HG03469 (cell line): ENCODE measurements around the gene OBP2A.
"Not testable (repeated sequence)": the region's sequence is repeated elsewhere in the genome, so short reads cannot be mapped to it uniquely, and the experiment has no call there.

ENCODE experiments used
- ATAC-seq: cut with Tn5 transposase; IDR thresholded peaks from one replicate; pipeline ENCODE4 v1.9.1; 2021; ENCODE audit warnings: mild to moderate bottlenecking, moderate library complexity, moderate number of reproducible peaks; ENCODE audit not compliant: unreplicated experiment

Gene OBP2A

DNA sequence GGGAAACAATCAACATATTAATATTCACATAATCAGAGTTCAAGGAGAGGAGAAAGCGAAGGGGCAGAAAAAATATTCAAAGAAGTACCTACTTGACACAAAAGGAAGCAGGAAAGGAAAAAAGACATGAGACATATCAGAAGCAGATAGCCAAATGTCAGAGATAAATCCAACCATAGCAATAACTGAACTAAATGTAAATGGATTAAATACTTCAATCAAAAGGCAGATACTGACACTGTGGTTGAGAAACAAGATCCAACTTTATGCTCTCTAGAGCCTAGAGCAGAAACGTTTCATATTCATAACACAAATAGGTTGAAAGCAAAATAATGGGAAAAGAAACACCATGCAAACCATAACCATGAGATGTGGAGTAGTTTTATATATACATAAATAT is 36.5 kb upstream of the OBP2A start:
- ATAC-seq, result no peak

GRCh38 chr9:135512241-135512603 is 33.7 kb upstream of the OBP2A start:
- ATAC-seq, result no peak

DNA sequence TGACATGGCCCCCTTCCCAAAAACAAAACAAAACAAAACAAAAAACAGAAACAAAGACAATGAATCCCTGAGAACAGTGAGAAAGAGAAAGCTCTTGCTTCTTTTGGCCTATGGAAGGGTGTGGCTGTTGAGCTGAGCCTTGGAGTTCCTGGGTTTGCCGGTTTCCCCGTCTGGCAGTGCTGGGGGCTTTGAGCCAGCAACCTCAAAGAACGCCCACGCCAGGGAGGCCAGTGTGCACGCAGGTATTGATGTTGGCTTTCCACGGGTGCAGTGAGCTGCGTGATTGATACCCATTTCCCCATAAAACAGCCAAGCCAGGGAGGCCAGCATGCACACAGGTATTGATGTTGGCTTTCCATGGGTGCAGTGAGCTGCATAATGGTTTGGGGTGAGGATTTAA is 33.0 kb upstream of the OBP2A start:
- no peak for ATAC-seq

- no peak for ATAC-seq
Measured at GRCh38 chr9:135513351-135513846, 32.5 kb upstream of the OBP2A start.

- not testable (repeated sequence) for ATAC-seq
Measured at GRCh38 chr9:135513906-135514305, 32.0 kb upstream of the OBP2A start.

GRCh38 chr9:135514342-135515082 is 31.4 kb upstream of the OBP2A start:
- ATAC-seq, result no peak

- ATAC-seq, result no peak
Measured at GRCh38 chr9:135515083-135515951, 30.6 kb upstream of the OBP2A start.

- ATAC-seq, result no peak
Measured at GRCh38 chr9:135516132-135516860, 29.6 kb upstream of the OBP2A start.

DNA sequence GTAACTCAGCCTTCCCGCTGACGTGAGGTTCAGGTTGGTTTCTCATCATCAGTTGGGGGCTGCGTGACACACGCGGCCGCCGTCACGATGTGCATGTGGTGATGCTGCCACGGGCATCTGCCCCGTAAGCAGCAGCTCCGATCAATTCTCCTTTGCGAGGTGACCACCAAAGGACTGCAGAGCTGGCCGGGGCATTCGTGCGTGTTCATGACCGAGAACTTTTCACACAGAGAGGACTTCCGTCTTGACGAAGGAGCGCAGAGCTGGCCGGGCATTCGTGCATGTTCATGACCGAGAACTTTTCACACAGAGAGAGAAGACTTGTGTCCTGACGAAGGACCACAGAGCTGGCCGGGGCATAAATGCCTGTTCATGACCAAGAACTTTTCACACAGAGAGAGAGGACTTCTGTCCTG is 28.5 kb upstream of the OBP2A start:
- no peak for ATAC-seq

DNA sequence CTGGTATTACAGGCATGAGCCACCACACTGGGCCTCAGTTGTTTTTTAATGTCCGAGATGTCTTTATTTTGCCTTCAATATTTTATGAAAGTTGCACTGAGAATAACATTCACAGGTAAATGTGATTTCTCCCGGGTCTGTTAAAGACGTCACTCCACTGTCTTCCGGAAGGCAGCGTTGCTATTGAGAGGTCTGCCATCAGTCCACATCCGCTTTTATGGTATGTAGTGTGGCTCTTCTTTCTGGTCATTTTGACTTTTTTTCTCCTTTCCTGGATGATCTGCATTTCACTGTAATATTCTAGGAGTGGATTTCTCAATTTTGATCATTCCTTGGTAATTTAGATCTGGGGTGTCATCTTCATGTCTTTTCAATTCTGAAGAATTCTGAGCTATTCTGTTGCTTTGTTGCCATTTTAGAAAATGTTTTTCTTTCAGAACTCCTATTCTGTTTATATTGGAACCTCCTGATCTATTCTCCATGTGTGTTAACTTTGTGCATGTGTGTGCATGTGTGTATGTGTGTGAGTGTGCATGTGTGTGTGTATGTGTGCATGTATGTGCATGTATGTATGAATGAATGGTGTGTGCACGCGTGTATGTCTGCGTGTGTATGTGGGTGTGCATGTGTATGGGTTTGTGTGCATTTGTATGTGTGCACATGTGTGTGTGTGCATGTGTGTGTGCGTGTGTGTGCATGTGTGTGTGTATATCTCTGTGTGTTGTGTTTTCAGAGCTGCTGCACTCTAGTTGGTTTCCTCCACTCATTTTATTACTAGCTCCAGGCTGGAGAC is 26.6 kb upstream of the OBP2A start:
- ATAC-seq, result no peak

- no peak for ATAC-seq
Measured at GRCh38 chr9:135520916-135521607, 24.9 kb upstream of the OBP2A start, which contains the start of gene LCN1. Gene LCN1 (plus strand): TSS chr9:135521440. CDS start chr9:135521498, 58 bp downstream.

DNA sequence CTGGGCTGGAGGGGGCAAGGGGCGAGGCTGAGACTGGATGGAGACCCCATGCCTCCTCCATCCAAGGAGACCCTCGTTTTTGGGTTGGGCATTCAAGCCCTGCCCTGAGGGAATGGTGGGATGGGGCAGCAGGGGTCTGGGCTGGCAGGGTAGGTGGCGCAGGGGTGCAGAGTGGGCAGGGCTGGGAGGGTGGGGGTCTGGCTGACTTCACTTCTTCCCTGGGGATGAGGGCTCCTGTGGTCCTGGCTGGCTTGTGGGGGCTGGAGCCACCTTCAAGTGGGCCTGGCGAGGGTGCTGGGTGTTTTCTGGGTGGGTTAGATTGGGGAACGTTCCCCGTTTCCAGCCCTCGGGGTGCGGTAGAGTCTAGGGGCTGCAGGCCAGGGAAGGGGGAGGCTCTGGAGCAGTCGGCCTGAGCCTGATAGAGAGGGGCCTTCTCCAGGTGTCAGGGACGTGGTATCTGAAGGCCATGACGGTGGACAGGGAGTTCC is 24.3 kb upstream of the OBP2A start:
- ATAC-seq, result no peak

DNA sequence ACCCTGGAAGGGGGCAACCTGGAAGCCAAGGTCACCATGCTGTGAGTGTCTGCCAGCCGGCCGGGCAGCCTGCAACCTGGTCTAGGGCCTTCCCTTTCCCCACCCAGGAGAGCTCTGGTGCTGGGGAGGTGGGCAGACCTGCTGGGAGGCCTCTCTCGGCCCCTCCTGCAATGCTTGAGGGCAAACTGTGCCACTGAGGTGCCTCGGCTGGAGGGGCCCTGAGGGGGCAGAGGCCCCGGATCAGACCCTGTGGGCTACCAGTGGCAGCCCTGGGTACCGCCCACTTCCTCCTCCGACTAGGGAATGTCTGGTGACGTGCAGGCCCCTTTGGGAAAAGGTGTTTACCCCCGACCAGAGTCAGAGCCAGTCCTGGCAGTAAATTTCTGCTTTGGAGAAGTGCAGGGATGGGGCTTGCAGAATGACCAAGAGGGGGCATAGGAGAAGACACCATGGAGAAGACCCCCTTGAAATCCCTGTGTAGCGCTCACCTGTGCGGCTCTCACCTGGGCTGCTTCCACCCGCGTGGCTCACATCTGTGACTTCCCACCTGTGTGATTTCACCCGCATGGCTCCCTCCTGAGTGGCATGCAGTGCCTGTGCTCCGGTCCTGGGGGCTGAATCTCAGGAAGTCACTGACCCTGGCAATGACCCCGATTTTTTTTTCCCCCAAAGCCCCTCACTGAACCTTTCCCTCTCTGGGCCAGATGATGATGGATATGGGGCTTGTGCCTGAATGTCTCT is 23.6 kb upstream of the OBP2A start:
- ATAC-seq, result no peak

DNA sequence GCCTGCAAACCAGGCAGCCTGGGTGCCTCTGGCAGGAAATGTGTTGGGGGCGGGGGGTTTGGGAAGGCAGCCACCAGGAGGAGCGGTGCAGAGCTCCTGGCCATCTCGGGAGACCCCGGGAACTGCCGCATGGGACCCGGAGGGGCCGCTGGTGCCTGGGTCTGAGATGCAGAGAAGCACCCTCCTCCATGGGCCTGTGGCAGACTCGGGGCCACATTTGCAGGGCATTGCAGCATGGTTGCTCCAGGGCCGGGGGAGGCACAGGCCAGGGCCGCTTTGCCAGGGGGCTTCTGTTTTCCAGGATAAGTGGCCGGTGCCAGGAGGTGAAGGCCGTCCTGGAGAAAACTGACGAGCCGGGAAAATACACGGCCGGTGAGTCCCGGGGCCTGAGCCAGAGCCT is 23.0 kb upstream of the OBP2A start:
- no peak for ATAC-seq

DNA sequence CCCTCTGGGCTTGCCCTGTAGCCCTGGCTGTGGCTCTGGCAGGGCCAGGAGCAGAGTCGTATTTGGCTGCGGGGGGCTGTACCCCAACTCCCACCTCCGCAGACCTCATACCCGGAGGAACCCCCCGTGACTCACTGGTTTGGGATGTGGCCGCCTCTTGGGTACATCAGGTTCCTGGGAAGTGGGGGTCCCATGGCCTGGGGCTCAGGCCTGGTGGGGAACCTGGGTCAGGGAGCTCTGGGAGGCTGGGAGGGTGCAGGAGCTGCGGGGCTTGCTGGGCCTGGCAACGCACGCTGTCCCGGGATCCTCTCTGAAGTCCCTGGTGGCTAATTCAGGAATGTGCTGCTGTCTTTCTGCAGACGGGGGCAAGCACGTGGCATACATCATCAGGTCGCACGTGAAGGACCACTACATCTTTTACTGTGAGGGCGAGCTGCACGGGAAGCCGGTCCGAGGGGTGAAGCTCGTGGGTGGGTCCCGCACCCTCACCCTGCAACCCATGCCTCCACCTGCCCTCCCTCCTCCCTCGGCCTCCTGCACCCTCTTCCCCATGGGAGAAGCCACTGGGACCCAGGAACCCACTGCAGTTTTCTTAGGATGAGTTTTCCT is 22.3 kb upstream of the OBP2A start:
- ATAC-seq, result no peak

GRCh38 chr9:135524130-135524861 is 21.6 kb upstream of the OBP2A start:
- no peak for ATAC-seq

DNA sequence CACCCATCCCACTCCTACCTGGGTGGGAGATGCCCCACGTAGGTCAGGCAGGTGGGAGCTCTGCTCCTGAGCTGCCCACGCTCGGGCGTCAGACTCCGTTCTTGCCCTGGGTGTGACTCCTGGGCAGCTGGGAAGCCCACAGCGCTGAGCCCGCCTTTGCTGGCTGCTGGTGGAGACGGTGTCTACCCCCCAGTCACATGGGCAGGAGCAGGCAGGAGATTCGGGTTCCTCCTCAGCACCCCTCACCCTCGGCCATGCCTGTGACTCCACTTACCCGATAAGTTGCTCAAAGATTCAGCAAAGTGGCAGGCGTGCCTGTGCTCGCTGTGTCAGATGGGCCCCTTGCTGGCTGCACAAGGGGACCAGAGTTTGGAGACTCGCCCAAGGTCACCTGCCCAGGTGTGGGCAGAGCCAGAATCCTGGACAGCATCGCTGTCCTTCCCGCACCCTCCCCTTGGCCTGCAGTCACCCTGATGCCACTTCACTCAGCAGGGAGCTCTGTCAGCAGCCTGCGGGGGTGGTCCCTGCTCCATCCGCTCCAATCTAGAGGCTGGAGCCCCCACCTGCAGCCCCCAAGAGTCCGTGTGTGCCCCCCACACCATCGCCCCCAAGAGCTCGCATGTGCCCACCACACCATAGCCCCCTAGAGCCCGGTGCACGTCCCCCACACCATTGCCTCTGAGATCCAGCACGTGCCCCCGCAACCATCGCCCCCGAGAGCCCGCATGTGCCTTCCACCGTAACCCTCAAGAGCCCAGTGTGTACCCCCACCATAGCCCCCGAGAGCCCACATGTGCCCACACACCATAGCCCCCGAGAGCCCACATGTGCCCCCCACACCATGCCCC is 20.5 kb upstream of the OBP2A start:
- ATAC-seq, result no peak
